ENCODE measurements around the gene DOCK2.

GRCh38 chr5:169889572-169889971 is 252.5 kb downstream of the DOCK2 start:
- no peak for TF ChIP-seq TAF1 (IDR thresholded peaks at IDR 0.05; ENCODE audit: borderline replicate concordance, low read depth, low read length)
- no peak for TF ChIP-seq CTCF (IDR thresholded peaks at IDR 0.05)
- no peak for TF ChIP-seq RFX5 (IDR thresholded peaks at IDR 0.05; ENCODE audit: low read length)
- TF ChIP-seq MAX (IDR thresholded peaks at IDR 0.05; ENCODE audit: low read depth), result no peak
- TF ChIP-seq POLR2AphosphoS5 (IDR thresholded peaks at IDR 0.05; ENCODE audit: low read depth, low read length), result no peak
- TF ChIP-seq TCF12 (IDR thresholded peaks at IDR 0.05), result no peak
- TF ChIP-seq GABPA (IDR thresholded peaks at IDR 0.05; ENCODE audit: low read depth), result no peak
- no peak for TF ChIP-seq RAD21 (IDR thresholded peaks at IDR 0.05; ENCODE audit: low read length)
- TF ChIP-seq CHD2 (IDR thresholded peaks at IDR 0.05; ENCODE audit: low read length, partially characterized antibody), result no peak
- no peak for TF ChIP-seq EP300 (IDR thresholded peaks at IDR 0.05; ENCODE audit: borderline replicate concordance in 1 of 2, low read depth in 1 of 2, low read length in 1 of 2)
- TF ChIP-seq RCOR1 (IDR thresholded peaks at IDR 0.05; ENCODE audit: low read length), result no peak
- no peak for TF ChIP-seq USF2 (IDR thresholded peaks at IDR 0.05; ENCODE audit: borderline replicate concordance, low read depth, low read length)
- TF ChIP-seq EZH2phosphoT487 (IDR thresholded peaks at IDR 0.05; ENCODE audit: borderline replicate concordance, low read depth), result no peak

Data from SK-N-SH (cell line).